CD4-positive, alpha-beta T cell (primary cell): ENCODE results near the gene KDM4B. TPM values are rescaled to one million over a fixed set of nuclear protein-coding genes. Genes with fewer than 3 reads are reported as not detected.

Experiments used
- ATAC-seq: fragments of 200-7000 bp; cut with Tn5 transposase; one replicate; pipeline ENCODE4 v1.10.0; 2022; ENCODE audit warnings: mild to moderate bottlenecking; ENCODE audit not compliant: poor library complexity
- CTCF ChIA-PET: fragments of 350-600 bp; sonication (Branson Sonifier 250); formaldehyde crosslinking; loops from one replicate; lab custom pipeline; 2021; ENCODE audit warnings: antibody characterized with exemption, inconsistent platforms; lab: Charles Lee
- POLR2A ChIA-PET: fragments of 350-600 bp; sonication (Branson Sonifier 250); formaldehyde crosslinking; loops from one replicate; lab custom pipeline; 2021; ENCODE audit warnings: antibody characterized with exemption, inconsistent platforms; lab: Charles Lee
- DNase-seq, 14 experiments: peaks; one replicate each; pipeline ENCODE4 v3.0.0-alpha.2; 2013 to 2020; ENCODE audit warnings: mixed read lengths in 2 of 14
- H3K27ac ChIP-seq, 2 donors: one replicate each; pipeline versions ENCODE4 v1.5.1 to v1.7.0; 2013; ENCODE audit warnings: low read length in 2 of 2, low read depth in 1 of 2, mild to moderate bottlenecking in 1 of 2
- H3K27me3 ChIP-seq, 2 experiments: 1 replicate in 1 of 2; 2 replicates in 1 of 2; pipeline versions ENCODE4 v1.6.1 to v1.7.0; 2013; ENCODE audit warnings: low read length in 2 of 2, control low read depth in 1 of 2, mild to moderate bottlenecking in 1 of 2, moderate library complexity in 1 of 2; ENCODE audit not compliant: insufficient read depth in 2 of 2, control insufficient read depth in 1 of 2
- H3K36me3 ChIP-seq: one replicate; pipeline ENCODE4 v1.6.1; 2013; ENCODE audit warnings: low read length, control low read depth; ENCODE audit not compliant: insufficient read depth
- H3K4me1 ChIP-seq: one replicate; pipeline ENCODE4 v1.6.1; 2013; ENCODE audit warnings: low read length, control low read depth; ENCODE audit not compliant: insufficient read depth
- H3K4me3 ChIP-seq: one replicate; pipeline ENCODE4 v1.5.1; 2013; ENCODE audit warnings: mild to moderate bottlenecking, low read length, moderate library complexity
- H3K9me3 ChIP-seq, 2 experiments: 1 replicate in 1 of 2; 2 replicates in 1 of 2; pipeline versions ENCODE4 v1.6.1 to v1.7.0; 2013; ENCODE audit warnings: low read length in 2 of 2, mild to moderate bottlenecking in 2 of 2, control low read depth in 1 of 2, moderate library complexity in 1 of 2; ENCODE audit not compliant: control insufficient read depth in 1 of 2, insufficient read depth in 1 of 2
- H3K27ac Mint-ChIP-seq: one replicate; pipeline ENCODE4 v1.8.0; 2020; ENCODE audit warnings: mixed read lengths
- H3K27me3 Mint-ChIP-seq: one replicate; pipeline ENCODE4 v1.8.0; 2021; ENCODE audit warnings: mixed read lengths
- H3K36me3 Mint-ChIP-seq: one replicate; pipeline ENCODE4 v1.8.0; 2021; ENCODE audit warnings: low read depth, mixed read lengths
- H3K4me1 Mint-ChIP-seq: one replicate; pipeline ENCODE4 v1.8.0; 2021; ENCODE audit warnings: low read depth, mixed read lengths
- H3K4me3 Mint-ChIP-seq: one replicate; pipeline ENCODE4 v1.8.0; 2020; ENCODE audit warnings: mild to moderate bottlenecking, mixed read lengths
- H3K9me3 Mint-ChIP-seq: one replicate; pipeline ENCODE4 v1.8.0; 2020; ENCODE audit warnings: mixed read lengths
- CTCF ChIP-seq: fragments of 200-600 bp; IDR thresholded peaks from one replicate; pipeline ENCODE4 v1.8.0; 2022; ENCODE audit warnings: antibody characterized with exemption, mild to moderate bottlenecking
- intact Hi-C, 2 experiments: fragments of 100-400 bp; cut with DNase I in 1 of 2; cut with micrococcal nuclease in 1 of 2; formaldehyde crosslinking; loops; one replicate each; pipeline versions ENCODE4 v1.15.1 to v1.9.0; 2023 to 2025; cut with DNase I, micrococcal nuclease
- total RNA-seq, 174 experiments: library from RNA in 2 of 174; stranded (reverse) in 2 of 174; gene quantifications; one replicate each; pipeline ENCODE4 v1.2.3 and lab custom pipeline; 2021 to 2026

Gene KDM4B
- total RNA-seq, 2 experiments from 2014 or later, result 41.8 to 42.5 TPM

DNA sequence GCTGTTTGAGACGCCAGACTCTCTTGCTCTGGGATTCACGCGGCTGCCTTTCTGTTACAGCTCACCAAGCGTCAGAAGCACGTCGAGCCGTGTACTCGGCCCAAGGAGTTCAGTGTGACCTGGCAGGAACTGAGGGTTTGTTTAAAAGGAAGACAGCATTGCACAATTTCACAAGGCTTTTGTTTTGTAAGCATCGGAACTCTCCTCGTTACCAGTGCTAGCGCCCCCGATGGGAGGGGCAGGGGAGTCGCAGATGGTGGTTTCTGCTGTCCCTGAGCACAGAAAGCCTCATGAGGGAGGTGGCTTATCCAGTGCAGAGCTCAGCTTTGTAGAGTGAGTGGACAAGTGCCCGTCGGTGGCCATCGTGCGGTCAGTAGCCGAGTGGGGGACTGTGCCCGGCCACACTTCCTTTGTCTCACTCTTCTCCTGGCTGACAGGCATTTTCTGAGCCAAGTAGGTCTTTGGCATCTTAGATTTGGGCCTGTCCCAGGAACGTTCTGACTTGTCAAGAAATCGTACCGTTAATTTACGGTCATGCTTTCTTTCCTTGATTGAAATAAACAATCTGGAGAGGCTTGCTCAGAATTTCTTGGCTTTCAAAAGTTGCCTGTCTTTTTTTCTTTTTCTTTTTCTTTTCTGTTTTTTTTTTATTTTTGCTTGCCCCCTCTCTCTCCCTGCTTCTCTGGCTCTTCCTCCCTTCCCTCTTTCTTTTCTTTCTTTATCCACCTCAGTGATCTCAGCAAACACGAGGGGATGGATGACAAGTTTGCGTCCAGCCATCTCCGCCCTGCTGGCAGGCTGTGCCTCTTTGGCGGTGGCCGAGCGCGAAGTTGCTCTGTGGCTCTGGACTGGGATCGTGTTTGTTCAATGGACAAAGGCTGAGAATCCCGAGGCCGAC lies 7.7 kb downstream of the KDM4B start:
- CTCF ChIA-PET, result interaction anchor here (1.0 kb wide), 1 partner anchor 55 kb away, joined by 3 read pairs; no protein-coding TSS in a partner anchor

GRCh38 chr19:4977299-4978174 lies 8.6 kb downstream of the KDM4B start:
- intact Hi-C loops, result no loop called here
- Histone ChIP-seq H3K9me3 (no peaks in the 10 kb centered on the region), H3K36me3 (peaks cover 10% of the 10 kb centered on the region), H3K4me1 (peaks cover 30% of the 10 kb centered on the region), H3K27ac (no peak overlapping the region), H3K27me3 (no peaks in the 10 kb centered on the region), H3K4me3 (no peak overlapping the region)
- POLR2A ChIA-PET, result no interaction called here
- no peak overlapping the region for H3K27ac Mint-ChIP-seq
- CTCF ChIA-PET, result no interaction called here
- TF ChIP-seq CTCF, result no peak
- peaks cover 9% of the 10 kb centered on the region for H3K4me1 Mint-ChIP-seq
- H3K4me3 Mint-ChIP-seq, result no peak overlapping the region
- H3K9me3 Mint-ChIP-seq, result no peaks in the 10 kb centered on the region
- H3K36me3 Mint-ChIP-seq, result peaks cover 11% of the 10 kb centered on the region
- no peak for DNase-seq
- H3K27me3 Mint-ChIP-seq, result no peaks in the 10 kb centered on the region
- ATAC-seq, result no peak

More for the DNA sequence above, 7.7 kb downstream of the KDM4B start:
- ATAC-seq (peak; percentile 46), DNase-seq (peak in 3 of 14 experiments; percentile 34 to 72 (median 59))
- Histone ChIP-seq H3K36me3 (peaks cover 10% of the 10 kb centered on the region), H3K27me3 (no peaks in the 10 kb centered on the region), H3K27ac (no peak overlapping the region), H3K4me1 (peaks cover 38% of the 10 kb centered on the region), H3K9me3 (no peaks in the 10 kb centered on the region), H3K4me3 (no peak overlapping the region)
- POLR2A ChIA-PET, result no interaction called here
- no peak for TF ChIP-seq CTCF
- Mint-ChIP-seq H3K36me3 (peaks cover 11% of the 10 kb centered on the region), H3K4me1 (peaks cover 13% of the 10 kb centered on the region), H3K27ac (no peak overlapping the region), H3K9me3 (no peaks in the 10 kb centered on the region), H3K4me3 (no peak overlapping the region), H3K27me3 (no peaks in the 10 kb centered on the region)
- intact Hi-C loops, result no loop called here

DNA sequence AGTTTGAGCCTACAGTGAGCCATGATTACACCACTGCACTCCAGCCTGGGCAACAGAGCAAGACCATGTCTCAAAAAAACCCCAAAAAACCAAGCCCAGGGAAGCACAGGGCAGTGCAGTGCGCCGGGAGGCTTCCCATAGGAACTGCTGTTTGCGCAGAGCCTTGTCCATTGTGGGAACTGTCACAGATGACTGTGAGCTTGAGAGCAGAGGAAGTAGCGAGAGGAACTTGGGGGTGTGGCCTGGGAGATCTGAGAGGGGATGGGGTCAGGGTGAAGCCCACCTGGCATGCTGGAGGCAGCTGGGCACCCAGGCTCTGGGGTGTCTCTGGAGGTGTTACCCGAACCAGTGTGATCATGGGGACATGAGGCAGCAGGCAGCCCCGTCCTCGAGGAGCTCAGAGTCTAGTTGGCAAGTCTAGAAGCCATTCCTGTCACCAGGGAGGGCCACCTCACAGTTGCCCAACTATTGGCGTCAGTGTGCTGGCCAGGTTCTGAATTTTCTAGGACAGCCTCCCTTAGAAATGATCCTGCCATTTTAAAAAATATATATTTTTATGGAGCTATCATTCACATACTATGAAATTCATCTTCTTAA lies 10.4 kb downstream of the KDM4B start:
- peaks cover 9% of the 10 kb centered on the region for H3K4me1 Mint-ChIP-seq
- peaks cover 13% of the 10 kb centered on the region for H3K36me3 ChIP-seq
- H3K27me3 Mint-ChIP-seq, result no peaks in the 10 kb centered on the region
- intact Hi-C loops, result no loop called here
- no peak for ATAC-seq
- no peaks in the 10 kb centered on the region for H3K9me3 ChIP-seq
- no peak for TF ChIP-seq CTCF
- H3K4me1 ChIP-seq, result peaks cover 26% of the 10 kb centered on the region
- peaks cover 17% of the 10 kb centered on the region for H3K36me3 Mint-ChIP-seq
- no peaks in the 10 kb centered on the region for H3K9me3 Mint-ChIP-seq
- CTCF ChIA-PET, result no interaction called here
- H3K27me3 ChIP-seq, result no peaks in the 10 kb centered on the region
- H3K27ac ChIP-seq, result no peak overlapping the region
- no peak overlapping the region for H3K4me3 Mint-ChIP-seq
- POLR2A ChIA-PET, result interaction anchor here (1.6 kb wide), 1 partner anchor 9 kb away, joined by 3 read pairs; no protein-coding TSS in a partner anchor
- no peak for DNase-seq
- no peak overlapping the region for H3K4me3 ChIP-seq
- H3K27ac Mint-ChIP-seq, result no peak overlapping the region
